Sigmoid colon (tissue), 4 donors: ENCODE results near the gene RAP1B.

Experiments
- EP300 ChIP-seq, 4 donors: sonication (generic); formaldehyde crosslinking; IDR thresholded peaks; one replicate each; pipeline ENCODE4 v1.6.1; 2017; ENCODE audit warnings: antibody characterized with exemption in 4 of 4
- POLR2A ChIP-seq, 2 donors: fragments of 450-650 bp; IDR thresholded peaks; one replicate each; pipeline ENCODE4 v1.6.1; 2016; ENCODE audit warnings: antibody characterized with exemption in 2 of 2, mild to moderate bottlenecking in 2 of 2, moderate library complexity in 2 of 2
- POLR2AphosphoS5 ChIP-seq, 4 donors: sonication (generic); formaldehyde crosslinking; IDR thresholded peaks; one replicate each; pipeline ENCODE4 v1.6.1; 2017; ENCODE audit warnings: antibody characterized with exemption in 4 of 4
- TF ChIP-seq, protein P1 (sequence below), 4 experiments: fragments of 450-650 bp in 3 of 4; fragments of 200-600 bp in 1 of 4; IDR thresholded peaks; one replicate each; pipeline ENCODE4 v1.5.1; 2016 to 2019; ENCODE audit warnings: antibody characterized with exemption in 4 of 4, mild to moderate bottlenecking in 3 of 4, moderate library complexity in 2 of 4

DNA sequence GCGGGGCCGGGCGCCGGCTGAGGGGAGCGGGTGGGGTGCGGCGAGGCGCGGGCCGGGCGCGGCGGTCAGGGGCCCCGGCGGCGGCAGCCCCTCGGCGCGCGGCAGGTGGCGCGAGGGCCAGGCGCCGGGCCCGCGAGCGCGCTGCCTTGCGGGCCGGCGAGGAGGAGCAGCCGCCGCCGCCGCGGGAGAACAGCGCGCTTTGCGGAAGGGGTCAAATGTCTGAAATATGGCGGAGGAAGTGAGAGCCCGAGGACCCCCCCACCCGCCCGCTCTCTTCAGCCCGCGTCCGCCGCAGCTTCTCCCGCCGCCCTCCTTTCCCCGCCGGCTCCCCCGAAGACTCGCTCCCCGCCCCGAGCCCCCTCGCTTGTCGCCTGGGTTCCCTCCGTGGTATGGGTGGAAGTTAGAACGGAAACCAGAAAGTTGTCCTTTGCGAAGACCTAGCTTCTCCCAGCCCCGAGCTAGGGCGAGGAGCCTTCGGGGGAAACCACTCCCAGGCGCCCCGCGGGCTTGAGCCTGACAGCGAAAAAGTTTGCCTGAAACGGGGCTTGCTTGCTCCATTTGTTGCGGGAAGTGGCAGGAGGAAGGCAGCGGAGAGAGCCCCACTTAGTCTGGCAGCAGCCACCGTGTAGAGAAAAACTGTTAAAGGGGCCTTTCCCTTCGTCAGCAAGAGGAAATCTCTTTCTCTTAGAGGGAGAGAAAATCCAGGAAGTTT, 551 bp downstream of the RAP1B start:
- TF ChIP-seq, protein P1, sequence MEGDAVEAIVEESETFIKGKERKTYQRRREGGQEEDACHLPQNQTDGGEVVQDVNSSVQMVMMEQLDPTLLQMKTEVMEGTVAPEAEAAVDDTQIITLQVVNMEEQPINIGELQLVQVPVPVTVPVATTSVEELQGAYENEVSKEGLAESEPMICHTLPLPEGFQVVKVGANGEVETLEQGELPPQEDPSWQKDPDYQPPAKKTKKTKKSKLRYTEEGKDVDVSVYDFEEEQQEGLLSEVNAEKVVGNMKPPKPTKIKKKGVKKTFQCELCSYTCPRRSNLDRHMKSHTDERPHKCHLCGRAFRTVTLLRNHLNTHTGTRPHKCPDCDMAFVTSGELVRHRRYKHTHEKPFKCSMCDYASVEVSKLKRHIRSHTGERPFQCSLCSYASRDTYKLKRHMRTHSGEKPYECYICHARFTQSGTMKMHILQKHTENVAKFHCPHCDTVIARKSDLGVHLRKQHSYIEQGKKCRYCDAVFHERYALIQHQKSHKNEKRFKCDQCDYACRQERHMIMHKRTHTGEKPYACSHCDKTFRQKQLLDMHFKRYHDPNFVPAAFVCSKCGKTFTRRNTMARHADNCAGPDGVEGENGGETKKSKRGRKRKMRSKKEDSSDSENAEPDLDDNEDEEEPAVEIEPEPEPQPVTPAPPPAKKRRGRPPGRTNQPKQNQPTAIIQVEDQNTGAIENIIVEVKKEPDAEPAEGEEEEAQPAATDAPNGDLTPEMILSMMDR (IDR thresholded peaks at IDR 0.05), result no peak
- TF ChIP-seq POLR2A (IDR thresholded peaks at IDR 0.05), result peak in 1 of 2 donors; percentile 38
- TF ChIP-seq POLR2AphosphoS5 (IDR thresholded peaks at IDR 0.05), result peak; percentile 30 to 71 (median 62)
- TF ChIP-seq EP300 (IDR thresholded peaks at IDR 0.05), result no peak
